Measurements from ENCODE around the gene RRAD.
"Not testable (repeated sequence)": the region's sequence is repeated elsewhere in the genome, so short reads cannot be mapped to it uniquely, and the experiment has no call there.

The RRAD gene

GRCh38 chr16:66903544-66904427 lies 21.5 kb downstream of the RRAD start:
- in situ Hi-C loops (cut with MboI; ENCODE audit: low sequenced_read_pairs) = no loop called here

- in situ Hi-C loops (cut with MboI; ENCODE audit: low sequenced_read_pairs) = no loop called here
Measured at GRCh38 chr16:66902648-66903543, 22.4 kb downstream of the RRAD start.

GRCh38 chr16:66901626-66902025 lies 23.7 kb downstream of the RRAD start:
- in situ Hi-C loops (cut with MboI; ENCODE audit: low sequenced_read_pairs) = no loop called here

GRCh38 chr16:66900721-66901441 lies 24.5 kb downstream of the RRAD start:
- in situ Hi-C loops (cut with MboI; ENCODE audit: low sequenced_read_pairs) = no loop called here

- in situ Hi-C loops (cut with MboI; ENCODE audit: low sequenced_read_pairs) = no loop called here
Measured at GRCh38 chr16:66899945-66900710, 25.2 kb downstream of the RRAD start.

GRCh38 chr16:66899310-66899944 lies 25.9 kb downstream of the RRAD start:
- in situ Hi-C loops (cut with MboI; ENCODE audit: low sequenced_read_pairs) = no loop called here

GRCh38 chr16:66898933-66899309 lies 26.4 kb downstream of the RRAD start:
- in situ Hi-C loops (cut with MboI; ENCODE audit: low sequenced_read_pairs) = no loop called here

- in situ Hi-C loops (cut with MboI; ENCODE audit: low sequenced_read_pairs) = no loop called here
Measured at GRCh38 chr16:66898207-66898606, 27.1 kb downstream of the RRAD start.

- in situ Hi-C loops (cut with MboI; ENCODE audit: low sequenced_read_pairs) = not testable (repeated sequence)
Measured at GRCh38 chr16:66896682-66897081, 28.7 kb downstream of the RRAD start.

GRCh38 chr16:66895999-66896398 lies 29.3 kb downstream of the RRAD start:
- in situ Hi-C loops (cut with MboI; ENCODE audit: low sequenced_read_pairs) = no loop called here

GRCh38 chr16:66895689-66895979 lies 29.7 kb downstream of the RRAD start:
- in situ Hi-C loops (cut with MboI; ENCODE audit: low sequenced_read_pairs) = no loop called here

- in situ Hi-C loops (cut with MboI; ENCODE audit: low sequenced_read_pairs) = no loop called here
Measured at GRCh38 chr16:66894948-66895688, 30.2 kb downstream of the RRAD start.

GRCh38 chr16:66894055-66894454 lies 31.3 kb downstream of the RRAD start:
- in situ Hi-C loops (cut with MboI; ENCODE audit: low sequenced_read_pairs) = no loop called here

GRCh38 chr16:66891797-66892196 lies 33.5 kb downstream of the RRAD start:
- in situ Hi-C loops (cut with MboI; ENCODE audit: low sequenced_read_pairs) = no loop called here

GRCh38 chr16:66891360-66891759 lies 34.0 kb downstream of the RRAD start:
- in situ Hi-C loops (cut with MboI; ENCODE audit: low sequenced_read_pairs) = no loop called here

- in situ Hi-C loops (cut with MboI; ENCODE audit: low sequenced_read_pairs) = no loop called here
Measured at GRCh38 chr16:66890799-66891198, 34.5 kb downstream of the RRAD start.

- in situ Hi-C loops (cut with MboI; ENCODE audit: low sequenced_read_pairs) = no loop called here
Measured at GRCh38 chr16:66889622-66890021, 35.7 kb downstream of the RRAD start.

- in situ Hi-C loops (cut with MboI; ENCODE audit: low sequenced_read_pairs) = no loop called here
Measured at GRCh38 chr16:66888647-66889615, 36.4 kb downstream of the RRAD start.
